B cell (primary cell): ENCODE results near the gene POFUT2. TPM values are rescaled to one million over a fixed set of nuclear protein-coding genes. Genes with fewer than 3 reads are reported as not detected.

Source experiments
- ATAC-seq: fragments of 200-7000 bp; cut with Tn5 transposase; one replicate; pipeline ENCODE4 v1.10.0; 2021; ENCODE audit warnings: low read depth, mild to moderate bottlenecking, moderate number of reproducible peaks, moderate library complexity
- CTCF ChIA-PET: fragments of 350-600 bp; sonication (Branson Sonifier 250); formaldehyde crosslinking; loops from one replicate; lab custom pipeline; 2021; ENCODE audit warnings: antibody characterized with exemption, inconsistent platforms; lab: Charles Lee
- POLR2A ChIA-PET: fragments of 350-600 bp; sonication (Branson Sonifier 250); formaldehyde crosslinking; loops from one replicate; lab custom pipeline; 2021; ENCODE audit warnings: antibody characterized with exemption; lab: Charles Lee
- DNase-seq: peaks from one replicate; pipeline ENCODE4 v3.0.0; 2013
- H2AFZ ChIP-seq: 2 replicates; pipeline ENCODE4 v1.6.1; 2012; ENCODE audit warnings: mild to moderate bottlenecking, low read depth, low read length; ENCODE audit not compliant: insufficient read depth, poor library complexity, severe bottlenecking
- H3K27ac ChIP-seq, 2 donors: 1 replicate in 1 of 2; 2 replicates in 1 of 2; pipeline ENCODE4 v1.5.1; 2012 to 2013; ENCODE audit warnings: low read length in 2 of 2, mild to moderate bottlenecking in 2 of 2, moderate library complexity in 1 of 2
- H3K27me3 ChIP-seq, 4 experiments: fragments of 200-600 bp in 1 of 4; sonication (generic) in 1 of 4; replicated peaks in 1 of 4; 1 replicate in 2 of 4; 2 replicates in 2 of 4; pipeline versions ENCODE4 v1.6.1 to v1.7.0; 2013 to 2016; ENCODE audit warnings: low read length in 3 of 4, mild to moderate bottlenecking in 2 of 4, mixed read lengths in 1 of 4, moderate library complexity in 1 of 4; ENCODE audit not compliant: insufficient read depth in 4 of 4, control insufficient read depth in 3 of 4; ENCODE audit errors: control extremely low read depth in 1 of 4
- H3K36me3 ChIP-seq, 2 experiments: replicated peaks in 1 of 2; 1 replicate in 1 of 2; 2 replicates in 1 of 2; pipeline versions ENCODE4 v1.6.1 to v1.7.1; 2013; ENCODE audit warnings: low read length in 1 of 2; ENCODE audit not compliant: insufficient read depth in 2 of 2, control insufficient read depth in 1 of 2; ENCODE audit errors: control extremely low read depth in 1 of 2, extremely low read depth in 1 of 2
- H3K4me1 ChIP-seq, 2 donors: fragments of 200-600 bp in 1 of 2; sonication (generic) in 1 of 2; 1 replicate in 1 of 2; 2 replicates in 1 of 2; pipeline versions ENCODE4 v1.5.1 to v1.6.1; 2013 to 2017; ENCODE audit warnings: low read length in 2 of 2; ENCODE audit not compliant: control insufficient read depth in 2 of 2, insufficient read depth in 2 of 2
- H3K4me2 ChIP-seq: replicated peaks from 2 replicates; pipeline ENCODE3; 2012; ENCODE audit warnings: mild to moderate bottlenecking, low read depth, low read length; ENCODE audit not compliant: poor library complexity, severe bottlenecking
- H3K4me3 ChIP-seq, 5 experiments: fragments of 200-600 bp in 1 of 5; sonication (generic) in 1 of 5; 1 replicate in 3 of 5; 2 replicates in 2 of 5; pipeline versions ENCODE4 v1.5.1 to v1.7.0; 2011 to 2016; ENCODE audit warnings: low read length in 4 of 5, mild to moderate bottlenecking in 4 of 5, low read depth in 2 of 5, control low read depth in 1 of 5, moderate library complexity in 1 of 5; ENCODE audit not compliant: insufficient read depth in 1 of 5; ENCODE audit errors: control extremely low read depth in 1 of 5, extremely low read depth in 1 of 5
- H3K79me2 ChIP-seq: fragments of 200-600 bp; sonication (generic); one replicate; pipeline ENCODE4 v1.6.0; 2016; ENCODE audit warnings: low read length; ENCODE audit not compliant: control insufficient read depth, insufficient read depth
- H3K9ac ChIP-seq: fragments of 200-600 bp; sonication (generic); 2 replicates; pipeline ENCODE4 v1.6.1; 2017; ENCODE audit warnings: mild to moderate bottlenecking, low read length, moderate library complexity
- H3K9me3 ChIP-seq, 3 donors: one replicate each; pipeline versions ENCODE4 v1.6.1 to v1.7.1; 2013; ENCODE audit warnings: low read length in 2 of 3; ENCODE audit not compliant: control insufficient read depth in 2 of 3, insufficient read depth in 1 of 3; ENCODE audit errors: control extremely low read depth in 1 of 3
- H4K20me1 ChIP-seq: 2 replicates; pipeline ENCODE4 v1.6.0; 2012; ENCODE audit warnings: mild to moderate bottlenecking, low read length; ENCODE audit not compliant: insufficient read depth, control insufficient read depth, poor library complexity, severe bottlenecking
- H3K27ac Mint-ChIP-seq: one replicate; pipeline ENCODE4 v1.8.0; 2021; ENCODE audit warnings: mixed read lengths
- H3K27me3 Mint-ChIP-seq: one replicate; pipeline ENCODE4 v1.8.0; 2021; ENCODE audit warnings: mixed read lengths
- H3K4me1 Mint-ChIP-seq: one replicate; pipeline ENCODE4 v1.8.0; 2021; ENCODE audit warnings: mixed read lengths
- H3K4me3 Mint-ChIP-seq: one replicate; pipeline ENCODE4 v1.8.0; 2021; ENCODE audit warnings: mixed read lengths
- H3K9me3 Mint-ChIP-seq: one replicate; pipeline ENCODE4 v1.8.0; 2022; ENCODE audit warnings: mixed read lengths; ENCODE audit not compliant: insufficient read depth
- EZH2 ChIP-seq: IDR thresholded peaks from 2 replicates; pipeline ENCODE4 v1.6.1; 2012; ENCODE audit warnings: borderline replicate concordance, low read depth, mild to moderate bottlenecking, moderate library complexity, low read length; ENCODE audit not compliant: insufficient read depth, poor library complexity, severe bottlenecking
- WGBS: methylation state at CpG from one replicate; pipeline ENCODE4 v1.1.5; 2013; ENCODE audit warnings: missing lambda C conversion rate; ENCODE audit not compliant: insufficient coverage; 5-methylcytosine and 5-hydroxymethylcytosine counted together
- intact Hi-C: fragments of 100-400 bp; cut with micrococcal nuclease; formaldehyde crosslinking; loops from one replicate; pipeline ENCODE4 v1.10.0; 2022
- polyA plus RNA-seq: library from polyadenylated mRNA; depleted of rRNA; stranded (reverse); fragments of >200 nt; gene quantifications from 2 replicates; pipeline ENCODE4 v1.2.3, GENCODE V29; 2012
- total RNA-seq, 2 donors: library from RNA; stranded (reverse); fragments of 120-200 nt in 1 of 2; gene quantifications; 1 replicate in 1 of 2; 2 replicates in 1 of 2; pipeline versions ENCODE4 v1.2.3 to v1.2.4, GENCODE V29; 2013 to 2022
- TF ChIP-seq, protein P1 (sequence below): fragments of 200-600 bp; IDR thresholded peaks from one replicate; pipeline ENCODE4 v1.8.0; 2022; ENCODE audit warnings: antibody characterized with exemption, mild to moderate bottlenecking

The POFUT2 gene
- total and polyA plus RNA-seq, 2 donors (not counting 1 experiment from before 2014, with no cell fraction given), result 38.3 to 41.8 TPM

GRCh38 chr21:45255381-45256020 lies 32.2 kb downstream of the POFUT2 start:
- no peak overlapping the region for H2AFZ ChIP-seq
- peak overlapping the region; percentile 19 for H3K4me2 ChIP-seq
- WGBS, result 73% methylated on average over 12 of the region's 22 CpGs
- CTCF ChIA-PET, result no interaction called here
- H3K4me1 ChIP-seq, result peaks cover 6 to 15% of the 10 kb centered on the region in 2 donors
- H3K27ac ChIP-seq, result no peak overlapping the region
- H3K4me1 Mint-ChIP-seq, result peaks cover 5% of the 10 kb centered on the region
- peak; percentile 32 for DNase-seq
- H3K9me3 ChIP-seq, result peaks cover 0 to 10% (median 0%) of the 10 kb centered on the region in 3 donors
- no peaks in the 10 kb centered on the region for H3K9me3 Mint-ChIP-seq
- H3K9ac ChIP-seq, result no peak overlapping the region
- H3K36me3 ChIP-seq, result no peaks in the 10 kb centered on the region
- POLR2A ChIA-PET, result no interaction called here
- H3K4me3 Mint-ChIP-seq, result no peak overlapping the region
- H3K27ac Mint-ChIP-seq, result no peak overlapping the region
- intact Hi-C loops, result no loop called here
- H3K4me3 ChIP-seq, result no peak overlapping the region
- H3K79me2 ChIP-seq, result no peaks in the 10 kb centered on the region
- peak; percentile 45 for ATAC-seq
- TF ChIP-seq, protein P1, sequence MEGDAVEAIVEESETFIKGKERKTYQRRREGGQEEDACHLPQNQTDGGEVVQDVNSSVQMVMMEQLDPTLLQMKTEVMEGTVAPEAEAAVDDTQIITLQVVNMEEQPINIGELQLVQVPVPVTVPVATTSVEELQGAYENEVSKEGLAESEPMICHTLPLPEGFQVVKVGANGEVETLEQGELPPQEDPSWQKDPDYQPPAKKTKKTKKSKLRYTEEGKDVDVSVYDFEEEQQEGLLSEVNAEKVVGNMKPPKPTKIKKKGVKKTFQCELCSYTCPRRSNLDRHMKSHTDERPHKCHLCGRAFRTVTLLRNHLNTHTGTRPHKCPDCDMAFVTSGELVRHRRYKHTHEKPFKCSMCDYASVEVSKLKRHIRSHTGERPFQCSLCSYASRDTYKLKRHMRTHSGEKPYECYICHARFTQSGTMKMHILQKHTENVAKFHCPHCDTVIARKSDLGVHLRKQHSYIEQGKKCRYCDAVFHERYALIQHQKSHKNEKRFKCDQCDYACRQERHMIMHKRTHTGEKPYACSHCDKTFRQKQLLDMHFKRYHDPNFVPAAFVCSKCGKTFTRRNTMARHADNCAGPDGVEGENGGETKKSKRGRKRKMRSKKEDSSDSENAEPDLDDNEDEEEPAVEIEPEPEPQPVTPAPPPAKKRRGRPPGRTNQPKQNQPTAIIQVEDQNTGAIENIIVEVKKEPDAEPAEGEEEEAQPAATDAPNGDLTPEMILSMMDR, result no peak
- no peak for TF ChIP-seq EZH2
- H4K20me1 ChIP-seq, result no peaks in the 10 kb centered on the region
- H3K27me3 Mint-ChIP-seq, result peaks cover 12% of the 10 kb centered on the region
- peaks cover 0 to 15% (median 4%) of the 10 kb centered on the region in 4 experiments for H3K27me3 ChIP-seq

DNA sequence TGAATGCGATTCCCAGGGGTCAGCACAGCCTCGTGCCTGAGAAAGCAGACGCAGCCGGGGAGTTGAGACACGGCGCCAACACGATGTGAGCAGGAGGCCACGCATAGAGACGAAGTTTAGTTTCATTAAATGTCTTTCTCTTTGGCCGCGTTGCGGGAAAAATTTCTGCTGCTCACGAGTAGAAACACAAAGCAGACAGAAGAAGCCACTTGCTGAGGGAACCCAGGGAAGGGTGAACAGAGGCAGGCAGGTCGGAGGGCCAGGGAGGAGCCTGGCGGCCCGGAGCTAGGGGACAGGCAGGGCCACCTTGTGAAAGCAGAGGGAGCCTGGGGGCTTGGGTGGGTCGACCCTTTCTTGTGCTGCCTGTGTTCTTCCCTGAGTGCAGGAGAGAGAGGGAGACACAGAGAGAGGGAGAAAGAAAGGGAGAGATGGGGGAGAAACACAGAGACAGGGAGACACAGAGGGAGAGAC lies 33.2 kb downstream of the POFUT2 start:
- no peaks in the 10 kb centered on the region for H3K36me3 ChIP-seq
- Mint-ChIP-seq H3K27me3 (peaks cover 13% of the 10 kb centered on the region), H3K4me3 (no peak overlapping the region), H3K27ac (no peak overlapping the region), H3K9me3 (no peaks in the 10 kb centered on the region), H3K4me1 (peaks cover 5% of the 10 kb centered on the region)
- CTCF ChIA-PET, result no interaction called here
- no peak for ATAC-seq
- intact Hi-C loops, result no loop called here
- no peak for DNase-seq
- WGBS, result 91% methylated on average over 17 of the region's 17 CpGs
- H3K9ac ChIP-seq, result no peak overlapping the region
- peaks cover 0 to 10% (median 0%) of the 10 kb centered on the region in 3 donors for H3K9me3 ChIP-seq
- peaks cover 6 to 15% of the 10 kb centered on the region in 2 donors for H3K4me1 ChIP-seq
- TF ChIP-seq, protein P1, result no peak
- no peak for TF ChIP-seq EZH2
- peaks cover 0 to 15% (median 4%) of the 10 kb centered on the region in 4 experiments for H3K27me3 ChIP-seq
- H3K79me2 ChIP-seq, result no peaks in the 10 kb centered on the region
- POLR2A ChIA-PET, result no interaction called here
- no peak overlapping the region for H3K4me3 ChIP-seq
- no peaks in the 10 kb centered on the region for H4K20me1 ChIP-seq
- no peak overlapping the region for H3K4me2 ChIP-seq
- no peak overlapping the region for H2AFZ ChIP-seq
- H3K27ac ChIP-seq, result no peak overlapping the region
